ENCODE measurements around the gene MYO3B. TPM values are rescaled to one million over a fixed set of nuclear protein-coding genes. Genes with fewer than 3 reads are reported as not detected.

Gene MYO3B
- total RNA-seq, 1 experiment from 2014 or later = 0.63 TPM

- no peaks in the 10 kb centered on the region for H4K20me1 ChIP-seq (ENCODE audit: control insufficient read depth, insufficient read depth, insufficient read length)
These were observed 185.1 kb downstream of the MYO3B start for GRCh38 chr2:170362871-170363631.

More at GRCh38 chr2:170362871-170363631, 185.1 kb downstream of the MYO3B start:
- Histone ChIP-seq H3K23me2 (ENCODE audit: insufficient read length, low read depth, low read length, poor library complexity, severe bottlenecking) (no peaks in the 10 kb centered on the region), H3K18ac (ENCODE audit: insufficient read length, low read depth, low read length) (no peak overlapping the region), H2BK20ac (ENCODE audit: low read depth, low read length, poor library complexity, severe bottlenecking) (no peak overlapping the region), H4K91ac (ENCODE audit: insufficient read length, low read depth, low read length) (no peak overlapping the region), H3K79me2 (ENCODE audit: insufficient read depth, low read length) (no peaks in the 10 kb centered on the region), H3K27me3 (ENCODE audit: insufficient read depth, low read length) (no peaks in the 10 kb centered on the region; the same call in 1 of the 2 replicates), H2BK5ac (ENCODE audit: insufficient read length, low read length) (no peak overlapping the region), H3K56ac (ENCODE audit: insufficient read length, low read depth, low read length) (no peak overlapping the region), H4K8ac (replicated peaks; ENCODE audit: insufficient read length, low read depth, low read length) (no peak overlapping the region), H3K9me3 (ENCODE audit: control insufficient read depth, low read depth, low read length) (no peaks in the 10 kb centered on the region), H3K23ac (ENCODE audit: insufficient read length, low read depth, low read length) (no peak overlapping the region), H3T11ph (ENCODE audit: low read length) (no peak overlapping the region), H2BK15ac (ENCODE audit: low read depth, low read length) (no peak overlapping the region), H3K79me1 (ENCODE audit: insufficient read depth, low read depth, low read length, poor library complexity, severe bottlenecking) (no peaks in the 10 kb centered on the region), H3K27ac (ENCODE audit: insufficient read length, low read depth, low read length) (no peak overlapping the region), H2BK12ac (ENCODE audit: insufficient read length, low read depth, low read length) (no peak overlapping the region), H2AFZ (ENCODE audit: low read length) (no peak overlapping the region), H3K14ac (ENCODE audit: insufficient read depth, low read length) (no peak overlapping the region), H3K4me1 (ENCODE audit: insufficient read depth, low read length) (peaks cover 13% of the 10 kb centered on the region; the same call in 1 of the 2 replicates), H3K9ac (ENCODE audit: extremely low read depth, insufficient read length, low read length) (no peak overlapping the region), H2AK5ac (ENCODE audit: insufficient read length, low read length) (no peak overlapping the region), H4K5ac (ENCODE audit: insufficient read length, low read depth, low read length) (no peak overlapping the region), H3K4ac (ENCODE audit: low read depth, low read length) (no peak overlapping the region), H2BK120ac (ENCODE audit: low read depth, low read length, poor library complexity, severe bottlenecking) (no peak overlapping the region), H3K4me2 (ENCODE audit: insufficient read depth, insufficient read length, low read length) (no peak overlapping the region)
- no CpG with 5 or more reads among the region's 6 CpGs for WGBS (ENCODE audit: extremely low coverage, insufficient read length, low lambda C conversion rate)
- 0 out of 7 replicates have a peak, but pooled peaks cover 0 to 4% (median 0%) of the 10 kb centered on the region in 3 experiments for H3K36me3 Mint-ChIP-seq (ENCODE audit: insufficient read depth in 1 of 3, low read depth in 3 of 3)
- no peak overlapping the region; a peak in 1 of 5 replicates for H3K4me3 Mint-ChIP-seq
- H3K4me1 Mint-ChIP-seq = peaks cover 47 to 62% of the 10 kb centered on the region in 2 experiments
- DNase-seq = no peak
- H3K27me3 Mint-ChIP-seq (ENCODE audit: low read depth) = no peaks in the 10 kb centered on the region; the same call in 1 of the 2 replicates
- H3K9me3 Mint-ChIP-seq = no peaks in the 10 kb centered on the region
- TF ChIP-seq CTCF (conservative IDR thresholded peaks at IDR 0.05) = no peak
- no peak overlapping the region for H3K27ac Mint-ChIP-seq

All from H9 (cell line).